Body of pancreas (tissue), 4 donors: Measurements from ENCODE around the gene CYTH3.

ENCODE experiments used
- CTCF ChIP-seq, 7 experiments: fragments of 450-650 bp in 4 of 7; fragments of 200-600 bp in 3 of 7; sonication (generic) in 3 of 7; IDR thresholded peaks; one replicate each; pipeline ENCODE4 v1.5.1; 2016 to 2019; ENCODE audit warnings: antibody characterized with exemption in 7 of 7
- POLR2A ChIP-seq, 3 donors: fragments of 450-650 bp; IDR thresholded peaks; one replicate each; pipeline ENCODE4 v1.6.1; 2016; ENCODE audit warnings: antibody characterized with exemption in 3 of 3, mild to moderate bottlenecking in 2 of 3

- TF ChIP-seq CTCF (IDR thresholded peaks at IDR 0.05) (no peak), POLR2A (IDR thresholded peaks at IDR 0.05) (no peak)
Measured at GRCh38 chr7:6203381-6203780, 69.0 kb downstream of the CYTH3 start.
